GM10266 (cell line): ENCODE results near the gene FRK.

Source experiments
- DNase-seq: peaks from one replicate; pipeline ENCODE4 v3.0.0; 2012; ENCODE audit errors: extremely low spot score
- TF ChIP-seq, protein P1 (sequence below): IDR thresholded peaks from 2 replicates; pipeline ENCODE4 v1.5.1; 2012; ENCODE audit warnings: mild to moderate bottlenecking, low read depth; ENCODE audit not compliant: control insufficient read depth, insufficient read depth; ENCODE audit errors: missing control alignments

FRK gene

DNA sequence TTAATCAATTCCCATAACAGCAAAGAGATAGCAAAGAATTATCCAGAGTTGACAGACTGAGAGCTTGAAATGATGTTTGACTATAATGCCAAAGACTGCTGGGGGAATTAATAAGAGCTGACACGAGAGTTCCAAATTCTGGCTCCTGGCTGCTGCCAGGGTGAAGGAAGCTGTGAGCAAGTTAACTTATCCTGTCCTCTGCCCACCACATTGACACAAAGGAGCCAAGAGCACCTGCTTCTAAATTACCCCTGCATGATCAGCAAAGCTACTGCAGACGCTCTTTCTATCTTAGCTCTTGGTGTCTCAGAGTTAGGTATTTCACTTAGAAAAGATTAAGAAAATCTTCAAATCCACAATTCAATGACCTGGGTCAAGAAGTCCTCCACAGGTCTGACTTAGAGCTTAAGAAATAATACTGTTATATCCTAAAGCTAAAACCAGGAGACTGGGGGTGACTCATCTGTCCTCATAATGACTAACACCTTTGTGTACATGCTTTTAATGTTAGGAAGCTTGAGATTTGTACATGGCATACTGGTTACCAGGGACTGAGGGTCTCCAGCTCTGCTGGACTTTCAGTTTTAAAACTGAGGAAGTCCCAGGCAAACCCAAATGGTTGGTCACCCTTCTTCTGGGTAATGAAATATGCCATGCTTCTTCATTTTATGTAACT, 13.2 kb upstream of the FRK start:
- TF ChIP-seq, protein P1, sequence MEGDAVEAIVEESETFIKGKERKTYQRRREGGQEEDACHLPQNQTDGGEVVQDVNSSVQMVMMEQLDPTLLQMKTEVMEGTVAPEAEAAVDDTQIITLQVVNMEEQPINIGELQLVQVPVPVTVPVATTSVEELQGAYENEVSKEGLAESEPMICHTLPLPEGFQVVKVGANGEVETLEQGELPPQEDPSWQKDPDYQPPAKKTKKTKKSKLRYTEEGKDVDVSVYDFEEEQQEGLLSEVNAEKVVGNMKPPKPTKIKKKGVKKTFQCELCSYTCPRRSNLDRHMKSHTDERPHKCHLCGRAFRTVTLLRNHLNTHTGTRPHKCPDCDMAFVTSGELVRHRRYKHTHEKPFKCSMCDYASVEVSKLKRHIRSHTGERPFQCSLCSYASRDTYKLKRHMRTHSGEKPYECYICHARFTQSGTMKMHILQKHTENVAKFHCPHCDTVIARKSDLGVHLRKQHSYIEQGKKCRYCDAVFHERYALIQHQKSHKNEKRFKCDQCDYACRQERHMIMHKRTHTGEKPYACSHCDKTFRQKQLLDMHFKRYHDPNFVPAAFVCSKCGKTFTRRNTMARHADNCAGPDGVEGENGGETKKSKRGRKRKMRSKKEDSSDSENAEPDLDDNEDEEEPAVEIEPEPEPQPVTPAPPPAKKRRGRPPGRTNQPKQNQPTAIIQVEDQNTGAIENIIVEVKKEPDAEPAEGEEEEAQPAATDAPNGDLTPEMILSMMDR = no peak

GRCh38 chr6:116072368-116072767, 11.7 kb upstream of the FRK start:
- TF ChIP-seq, protein P1 = no peak
- DNase-seq = no peak

More for the DNA sequence above, 13.2 kb upstream of the FRK start:
- DNase-seq = no peak

DNA sequence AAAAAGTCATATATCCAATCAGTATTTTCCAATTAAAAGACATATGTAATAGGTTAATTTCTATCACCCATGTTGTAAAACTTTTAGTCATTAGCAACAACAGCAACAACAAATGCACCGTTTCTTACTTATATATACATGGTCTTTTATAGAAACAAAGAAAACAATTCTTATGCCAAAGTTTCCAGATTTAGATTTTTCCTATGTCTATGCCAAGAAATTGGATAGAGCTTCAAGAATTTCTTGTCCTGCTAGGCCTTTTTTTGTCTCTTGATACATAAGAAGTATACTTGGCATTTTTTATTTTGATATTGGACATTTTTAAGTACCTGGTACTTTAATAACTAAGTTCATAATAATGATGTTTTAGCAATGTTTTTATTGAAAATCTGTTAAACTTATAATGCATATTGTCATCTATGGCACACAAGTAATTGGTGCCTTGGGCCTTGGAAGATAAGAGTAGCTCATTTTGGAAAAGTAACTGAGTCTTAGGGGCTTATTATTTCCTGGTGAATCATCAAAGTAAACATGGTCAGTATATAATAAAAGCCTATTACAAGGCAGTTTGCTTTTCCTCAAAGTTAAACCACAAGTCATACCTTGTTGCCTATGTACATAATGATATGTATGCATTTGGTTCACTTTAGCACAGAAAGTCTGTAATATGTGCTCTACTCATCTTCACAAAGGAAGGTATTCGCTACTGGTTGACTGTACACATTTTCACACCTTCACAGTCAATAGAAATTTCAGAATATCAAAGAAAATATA, 10.1 kb upstream of the FRK start:
- DNase-seq = no peak
- TF ChIP-seq, protein P1 = no peak

GRCh38 chr6:116070101-116070500, 9.4 kb upstream of the FRK start:
- DNase-seq = no peak
- TF ChIP-seq, protein P1 = no peak

GRCh38 chr6:116066789-116067188, 6.1 kb upstream of the FRK start:
- DNase-seq = no peak
- TF ChIP-seq, protein P1 = no peak

- TF ChIP-seq, protein P1 = no peak
- DNase-seq = no peak
These were observed 4.0 kb upstream of the FRK start for GRCh38 chr6:116064666-116065065.

- TF ChIP-seq, protein P1 = no peak
- DNase-seq = no peak
These were observed 1.8 kb upstream of the FRK start for GRCh38 chr6:116062496-116062895.
